Islet of Langerhans (tissue), 1 donor: ENCODE results near the gene C5orf46.
"Not testable (repeated sequence)": the region's sequence is repeated elsewhere in the genome, so short reads cannot be mapped to it uniquely, and the experiment has no call there.

Source experiments
- FAIRE-seq: peaks from one replicate; lab custom pipeline; 2011; peaks lifted over from hg19 to GRCh38; lab: Jason Lieb, UNC

C5orf46 gene

GRCh38 chr5:147893820-147894219, 12.5 kb downstream of the C5orf46 start:
- FAIRE-seq: no peak

- no peak for FAIRE-seq
Measured at GRCh38 chr5:147892696-147893296, 13.5 kb downstream of the C5orf46 start.

- FAIRE-seq: no peak
Measured at GRCh38 chr5:147887930-147888329, 18.4 kb downstream of the C5orf46 start.

GRCh38 chr5:147887026-147887627, 19.2 kb downstream of the C5orf46 start:
- FAIRE-seq: peak; percentile 96

DNA sequence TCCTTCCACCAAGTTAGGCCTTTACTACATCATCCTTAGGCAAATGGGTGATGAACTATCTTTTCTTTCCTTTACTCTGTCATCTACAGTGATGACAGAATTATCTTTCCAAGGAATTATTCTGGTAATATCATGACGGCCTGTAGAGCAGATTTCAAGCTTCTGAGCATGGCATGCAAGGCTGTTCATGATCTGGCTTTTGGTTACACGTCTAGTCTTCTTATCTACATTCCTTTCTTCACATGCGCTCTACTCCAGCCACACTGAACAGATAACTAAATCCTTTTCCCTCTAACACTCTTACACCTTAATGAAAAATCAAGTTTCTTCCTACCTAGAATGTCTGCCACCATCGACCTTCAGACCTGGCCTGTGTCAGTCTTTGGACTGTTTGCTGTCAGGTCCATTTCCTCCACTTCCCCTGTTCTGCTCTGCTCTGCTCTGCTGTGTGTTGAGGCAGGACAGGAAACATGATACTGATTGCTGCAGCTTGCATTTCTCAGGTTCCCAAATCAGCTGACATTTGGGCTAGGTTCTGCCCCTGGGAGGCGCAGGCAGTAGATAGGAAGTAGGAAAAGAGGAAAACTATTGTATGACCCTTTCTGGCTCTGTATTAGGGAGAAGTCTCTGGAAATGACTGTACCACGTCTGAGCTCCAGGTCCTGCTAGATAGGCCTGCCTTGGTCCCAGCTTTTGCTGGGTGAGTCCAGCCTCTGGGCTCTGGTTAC, 23.6 kb downstream of the C5orf46 start:
- FAIRE-seq: no peak

DNA sequence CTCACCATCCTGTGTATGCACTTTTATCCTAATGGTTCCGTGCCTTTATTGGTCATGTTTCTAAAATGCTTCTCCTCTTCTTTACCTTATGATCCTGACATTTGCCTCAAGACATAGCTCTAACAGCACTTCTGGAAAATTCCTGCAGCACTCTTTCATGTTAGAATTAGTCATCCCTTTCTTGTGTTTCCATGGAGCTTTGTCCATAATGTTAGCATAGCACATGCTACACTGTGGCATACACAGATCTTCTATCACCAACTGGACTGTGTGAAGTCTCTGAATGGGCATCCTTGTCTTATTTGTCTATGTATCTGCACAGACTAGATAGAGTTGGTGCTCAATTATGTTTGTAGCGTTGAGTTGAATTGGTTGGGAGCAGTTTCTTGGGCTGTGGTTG, 25.9 kb downstream of the C5orf46 start:
- FAIRE-seq: no peak

- FAIRE-seq: no peak
Measured at GRCh38 chr5:147879784-147880183, 26.6 kb downstream of the C5orf46 start.

GRCh38 chr5:147878066-147878759, 28.1 kb downstream of the C5orf46 start, which contains the start of gene SCGB3A2:
TSS of gene SCGB3A2 (plus strand) at chr5:147878711. CDS start at chr5:147878804, 93 bp downstream.
- no peak for FAIRE-seq

DNA sequence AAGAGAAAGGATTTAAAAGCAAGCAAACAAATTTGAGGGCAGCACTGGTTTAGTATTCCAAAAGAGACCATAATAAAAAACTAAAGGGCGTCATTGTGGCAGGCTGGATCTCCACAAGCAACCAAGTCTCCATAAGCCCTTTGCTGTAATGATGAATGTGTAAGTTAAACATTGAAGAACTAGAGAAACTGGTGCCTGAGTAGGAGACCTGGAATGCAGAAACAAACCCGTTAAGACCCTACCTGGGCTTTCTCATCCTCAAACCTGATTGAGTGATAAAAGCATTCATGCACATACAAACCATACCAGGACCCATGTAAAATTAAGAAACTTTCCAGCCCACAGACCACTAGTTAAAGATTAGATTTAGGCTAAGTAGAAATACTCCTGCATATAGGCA, 29.7 kb downstream of the C5orf46 start:
- no peak for FAIRE-seq

DNA sequence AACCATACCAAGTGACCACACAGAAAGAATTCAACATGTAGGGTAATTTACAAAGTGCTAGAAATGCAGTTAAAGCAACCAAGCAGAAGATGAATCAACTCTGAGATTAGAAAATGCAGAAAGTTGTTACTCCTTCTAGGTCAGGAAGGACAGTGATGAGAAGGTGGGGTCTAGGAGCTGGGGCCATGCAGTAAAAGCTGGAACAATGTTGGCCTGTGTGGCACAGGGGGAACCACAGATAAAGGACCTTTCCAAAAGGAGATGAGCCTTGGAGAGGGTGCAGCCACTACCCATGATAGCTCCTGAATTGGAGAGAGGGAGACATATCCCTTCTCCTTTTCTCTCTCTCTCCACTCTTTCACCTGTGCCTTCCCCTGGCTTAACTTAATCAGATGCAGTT, 30.2 kb downstream of the C5orf46 start:
- no peak for FAIRE-seq

GRCh38 chr5:147874910-147875367, 31.4 kb downstream of the C5orf46 start:
- no peak for FAIRE-seq

- FAIRE-seq: not testable (repeated sequence)
Measured at GRCh38 chr5:147874118-147874875, 32.0 kb downstream of the C5orf46 start.

GRCh38 chr5:147872744-147873435, 33.4 kb downstream of the C5orf46 start:
- FAIRE-seq: not testable (repeated sequence)

DNA sequence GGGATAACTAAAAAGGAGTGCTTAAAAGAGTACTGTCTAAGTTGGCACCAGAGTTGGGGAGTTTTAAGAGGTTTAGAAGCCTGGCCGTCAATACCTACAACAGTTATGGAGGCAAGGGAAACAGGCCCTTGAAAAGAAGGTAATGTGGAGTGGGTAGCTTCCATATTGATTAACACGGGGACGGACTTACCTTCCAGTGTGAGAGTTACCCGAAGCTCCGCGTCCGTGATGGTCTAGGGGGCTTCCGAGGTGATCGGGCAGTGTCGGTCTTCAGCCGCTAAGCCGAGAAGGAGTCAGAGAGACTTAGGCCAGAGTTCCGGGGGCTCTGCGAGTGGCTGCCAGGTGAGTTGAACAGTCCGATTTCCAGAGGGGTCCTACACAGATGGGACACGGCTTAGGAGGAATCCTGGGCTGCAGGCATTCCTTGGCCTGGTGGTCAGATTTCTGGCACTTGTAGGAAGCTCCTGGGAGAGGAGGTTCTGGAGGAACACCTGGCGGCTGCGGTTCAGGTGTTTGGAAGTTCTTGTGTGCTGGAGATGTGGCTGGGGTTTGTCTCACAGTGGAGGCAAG, 34.3 kb downstream of the C5orf46 start:
- not testable (repeated sequence) for FAIRE-seq

DNA sequence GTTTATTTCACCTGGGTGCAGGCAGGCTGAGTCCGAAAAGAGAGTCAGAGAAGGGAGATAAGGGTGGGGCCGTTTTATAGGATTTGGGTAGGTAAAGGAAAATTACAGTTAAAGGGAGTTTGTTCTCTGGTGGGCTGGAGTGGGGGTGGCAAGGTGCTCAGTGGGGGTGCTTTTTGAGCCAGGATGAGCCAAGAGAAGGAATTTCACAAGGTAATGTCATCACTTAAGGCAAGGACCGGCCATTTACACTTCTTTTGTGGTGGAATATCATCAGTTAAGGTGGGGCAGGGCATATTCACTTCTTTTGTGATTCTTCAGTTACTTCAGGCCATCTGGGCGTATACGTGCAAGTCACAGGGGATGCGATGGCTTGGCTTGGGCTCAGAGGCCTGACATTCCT, 36.4 kb downstream of the C5orf46 start:
- FAIRE-seq: not testable (repeated sequence)

DNA sequence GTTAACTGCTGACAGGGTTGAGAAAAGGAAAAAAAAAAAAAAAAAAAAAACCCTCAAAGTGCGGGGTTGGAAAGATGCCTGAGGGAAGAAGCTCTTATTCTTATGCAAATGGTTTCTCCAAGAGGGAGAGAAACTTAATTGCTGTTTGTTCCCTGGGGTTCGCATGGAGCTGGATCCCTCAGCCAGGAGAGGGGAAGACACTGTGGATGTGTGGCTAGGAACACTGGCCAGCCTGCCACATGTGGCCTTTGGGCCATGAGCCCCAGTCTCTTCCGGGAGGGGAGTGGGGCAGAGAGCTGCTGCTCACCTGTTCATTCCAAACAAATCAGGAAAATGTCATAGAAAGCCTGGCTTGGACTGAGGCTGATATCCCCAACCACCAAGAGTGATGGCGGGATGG, 37.2 kb downstream of the C5orf46 start:
- no peak for FAIRE-seq

DNA sequence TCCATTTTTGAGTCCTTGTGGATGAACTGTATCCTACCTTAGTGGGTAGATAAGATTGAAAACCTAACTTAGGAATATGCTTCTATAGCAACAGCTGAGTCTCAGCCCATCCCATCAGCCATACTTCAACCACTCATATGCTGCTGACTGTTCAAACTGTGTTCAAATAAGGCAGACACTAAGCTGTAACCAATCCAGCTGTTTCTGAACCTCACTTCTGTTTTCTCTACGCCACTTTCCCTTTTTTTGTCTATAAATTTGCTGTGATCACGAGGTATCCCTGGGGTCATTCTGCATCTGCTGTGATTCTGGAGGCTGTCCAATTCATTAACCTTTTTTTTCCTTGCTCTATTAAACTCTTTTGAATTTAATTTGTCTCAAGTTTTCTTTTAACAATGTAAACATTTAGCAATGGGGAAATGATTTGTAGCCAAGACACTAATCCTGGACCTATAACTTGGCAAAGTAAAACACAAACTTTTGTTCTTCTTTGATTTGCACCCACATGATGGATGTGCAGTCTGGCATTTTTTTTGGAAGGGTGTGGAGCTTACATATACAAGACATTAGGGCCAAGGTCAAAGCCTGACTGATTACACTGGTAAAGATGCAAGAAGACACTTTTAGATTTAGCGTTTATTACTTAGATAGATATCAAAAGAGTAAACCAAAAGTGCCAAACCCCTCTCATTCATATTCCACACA, 42.7 kb downstream of the C5orf46 start:
- FAIRE-seq: no peak

DNA sequence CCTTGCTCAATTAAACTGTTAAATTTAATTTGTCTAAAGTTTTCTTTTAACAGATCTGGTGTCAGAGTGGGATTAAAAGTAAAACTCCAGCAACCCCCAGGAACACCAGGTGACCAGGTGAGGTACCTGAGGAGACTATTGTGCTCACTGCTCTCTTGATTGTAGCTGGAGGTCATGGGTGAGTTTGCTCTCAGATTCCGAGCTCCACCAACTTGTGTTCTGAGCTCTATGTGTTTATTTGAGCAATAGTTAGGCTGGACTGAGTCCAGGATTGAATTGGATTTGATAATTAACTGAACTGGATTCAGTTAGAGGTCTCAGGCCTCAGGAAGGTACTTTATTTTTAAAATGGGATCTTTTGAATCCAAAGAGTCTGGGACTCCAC, 45.7 kb downstream of the C5orf46 start:
- no peak for FAIRE-seq

DNA sequence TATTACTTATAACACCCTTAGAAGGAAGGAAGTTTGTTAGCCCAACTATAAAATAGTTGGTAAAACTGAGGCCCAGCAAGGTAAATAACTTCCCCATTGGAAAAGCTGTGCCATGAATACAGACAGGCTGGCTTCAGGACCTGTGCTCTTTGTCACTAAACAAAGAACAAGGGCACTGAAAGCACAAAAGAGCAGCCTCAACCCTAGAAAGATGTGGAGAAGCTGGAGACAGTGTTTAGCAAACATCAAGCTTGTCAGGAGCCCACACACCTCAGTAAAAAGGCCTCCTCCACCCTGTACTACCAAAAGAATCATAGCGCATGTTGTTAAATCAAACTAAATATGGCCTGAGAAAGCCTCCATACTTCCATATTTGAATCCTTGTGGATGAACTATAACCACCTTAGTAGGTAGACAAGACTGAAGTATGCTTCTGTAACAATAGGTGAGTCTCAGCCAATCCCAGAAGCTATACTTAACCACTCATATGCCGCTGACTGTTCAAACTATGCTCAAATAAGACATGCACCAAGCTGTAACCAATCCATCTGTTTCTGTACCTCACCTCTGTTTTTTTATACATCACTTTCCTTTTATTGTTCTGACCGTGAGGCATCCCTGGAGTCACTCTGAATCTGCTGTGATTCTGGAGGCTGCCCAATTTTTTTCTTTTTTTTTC, 46.2 kb downstream of the C5orf46 start:
- FAIRE-seq: no peak

DNA sequence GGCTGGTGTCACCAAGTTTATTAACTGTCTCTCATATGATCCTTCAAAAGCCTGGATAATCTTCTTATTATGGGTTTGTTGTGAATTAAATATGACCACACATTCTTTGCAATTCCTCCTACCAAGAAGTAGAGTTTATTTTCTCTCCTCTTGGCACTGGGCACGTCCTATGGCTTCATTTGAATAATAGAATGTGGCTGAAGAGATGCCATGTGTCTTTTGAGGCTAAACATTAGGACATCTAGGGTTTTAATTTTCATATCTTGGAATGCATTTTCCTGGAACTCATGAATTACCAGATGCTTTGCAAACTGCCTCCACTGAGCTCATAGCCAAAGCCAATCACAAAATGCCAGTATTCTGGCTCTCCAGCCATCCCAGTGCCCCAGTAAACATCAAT, 47.8 kb downstream of the C5orf46 start:
- no peak for FAIRE-seq
